Lung (tissue), 13 donors: ENCODE data around the gene ABLIM2. TPM values are rescaled to one million over a fixed set of nuclear protein-coding genes. Genes with fewer than 3 reads are reported as not detected.
A peak's percentile ranks its signal among the peaks of the same experiment; 100 is the strongest.

Experiments
- ATAC-seq: fragments of 200-7000 bp; cut with Tn5 transposase; one replicate; pipeline ENCODE4 v1.9.1; 2020; ENCODE audit warnings: moderate number of reproducible peaks; ENCODE audit not compliant: insufficient read depth, low FRiP score
- DNase-seq, 3 donors: peaks; one replicate each; pipeline ENCODE4 v3.0.0-alpha.2; 2013 to 2017
- H3K27ac ChIP-seq, 2 donors: one replicate each; pipeline ENCODE4 v1.5.1; 2013; ENCODE audit warnings: mild to moderate bottlenecking in 2 of 2, moderate library complexity in 2 of 2, control low read depth in 1 of 2, inconsistent platforms in 1 of 2, low read depth in 1 of 2, low read length in 1 of 2
- H3K27me3 ChIP-seq, 3 donors: one replicate each; pipeline ENCODE4 v1.5.1; 2013; ENCODE audit warnings: low read length in 2 of 3; ENCODE audit not compliant: control insufficient read depth in 3 of 3, insufficient read depth in 3 of 3
- H3K36me3 ChIP-seq, 4 donors: one replicate each; pipeline ENCODE4 v1.5.1; 2013; ENCODE audit warnings: low read length in 4 of 4, mild to moderate bottlenecking in 1 of 4, moderate library complexity in 1 of 4; ENCODE audit not compliant: control insufficient read depth in 4 of 4, insufficient read depth in 4 of 4
- H3K4me1 ChIP-seq, 5 donors: one replicate each; pipeline ENCODE4 v1.5.1; 2013; ENCODE audit warnings: low read length in 5 of 5, mild to moderate bottlenecking in 2 of 5, moderate library complexity in 1 of 5; ENCODE audit not compliant: control insufficient read depth in 5 of 5, insufficient read depth in 5 of 5
- H3K4me3 ChIP-seq: one replicate; pipeline ENCODE4 v1.5.1; 2013; ENCODE audit warnings: mild to moderate bottlenecking, control low read depth, moderate library complexity
- H3K9ac ChIP-seq, 2 donors: one replicate each; pipeline ENCODE4 v1.5.1; 2013; ENCODE audit warnings: low read length in 2 of 2, control low read depth in 1 of 2; ENCODE audit not compliant: insufficient read depth in 1 of 2
- H3K9me3 ChIP-seq, 4 donors: one replicate each; pipeline ENCODE4 v1.5.1; 2013; ENCODE audit warnings: low read length in 3 of 4, mild to moderate bottlenecking in 1 of 4, moderate library complexity in 1 of 4; ENCODE audit not compliant: control insufficient read depth in 4 of 4, insufficient read depth in 3 of 4
- CTCF ChIP-seq: IDR thresholded peaks from 2 replicates; pipeline ENCODE4 v1.5.1; 2012; ENCODE audit warnings: mild to moderate bottlenecking; ENCODE audit errors: control extremely low read depth, extremely low read depth
- WGBS, 2 donors: extraction: QIAGEN DNeasy Blood & Tissue Kit; methylation state at CpG; one replicate each; pipeline ENCODE4 v1.1.7; 2013; 5-methylcytosine and 5-hydroxymethylcytosine counted together
- polyA plus RNA-seq, 2 donors: library from polyadenylated mRNA; stranded (reverse); fragments of 200-250 nt; gene quantifications; one replicate each; pipeline ENCODE4 v1.2.1, GENCODE V29; 2013
- small RNA-seq: library from RNA; depleted of rRNA; stranded (forward); fragments of <200 nt; gene quantifications from one replicate; pipeline ENCODE3, GENCODE V24; 2014; ENCODE audit warnings: low replicate concordance
- total RNA-seq, 2 donors: library from RNA; depleted of rRNA in 1 of 2; stranded (reverse); fragments of >200 nt in 1 of 2; gene quantifications; one replicate each; pipeline ENCODE4 v1.2.1, GENCODE V29; 2014 to 2021
- donor health status: control.
- donor health status: control.
- donor health status: Bipolar disorder and iron deficiency.
- donor health status: healthy.
- donor health status: DM: yes; HTN: yes; CAD: no.

Gene ABLIM2
- total and polyA plus RNA-seq, 4 donors = 1.7 to 10.9 (median 5.2) TPM

GRCh38 chr4:7915875-7916242 is 242.8 kb downstream of the ABLIM2 start:
- H3K4me1 ChIP-seq = peaks cover 0 to 16% (median 13%) of the 10 kb centered on the region in 5 donors
- TF ChIP-seq CTCF = no peak
- 61 to 62% methylated on average over 6 of the region's 6 CpGs for WGBS, 2 donors
- no peak overlapping the region for H3K27ac ChIP-seq
- no peaks in the 10 kb centered on the region for H3K27me3 ChIP-seq
- DNase-seq = no peak
- no peak overlapping the region for H3K4me3 ChIP-seq
- H3K36me3 ChIP-seq = peaks cover 0 to 4% (median 0%) of the 10 kb centered on the region in 4 donors
- no peak overlapping the region for H3K9ac ChIP-seq
- no peak for ATAC-seq
- peaks cover 0 to 2% (median 0%) of the 10 kb centered on the region in 4 donors for H3K9me3 ChIP-seq

Small RNA genes within 50 kb of the gene (small RNA-seq; reads per million reads assigned to genes)
- gene MIR95 = 6.6 reads per million, percentile 95 among the genes with 10 or more reads in this experiment

Other genes with a start within 250 kb of the ABLIM2 start
- 10 to 100 TPM; 17.4 to 34.1 TPM for gene AFAP1, start 219.0 kb downstream of the ABLIM2 start, total RNA-seq
- gene AFAP1, start 219.0 kb downstream of the ABLIM2 start, polyA plus RNA-seq = 1 to 10 TPM; 5.3 to 7.1 TPM
- 10 to 100 TPM; 41.7 to 67.3 TPM for gene SH3TC1, start 40.5 kb upstream of the ABLIM2 start, total RNA-seq
- gene SH3TC1, start 40.5 kb upstream of the ABLIM2 start, polyA plus RNA-seq = 10 to 100 TPM; 21.4 to 34.5 TPM
- 10 to 100 TPM; 16.9 to 18.6 TPM for gene HTRA3, start 110.9 kb upstream of the ABLIM2 start, total RNA-seq
- gene HTRA3, start 110.9 kb upstream of the ABLIM2 start, polyA plus RNA-seq = 10 to 100 TPM in 1 of 2 donors, 1 to 10 TPM in 1; 9.5 to 23.5 TPM